HepG2 (cell line): ENCODE measurements around the gene NUDT9. TPM values are rescaled to one million over a fixed set of nuclear protein-coding genes. Genes with fewer than 3 reads are reported as not detected.

Source experiments
- FOSL2 ChIP-seq: sonication (generic); formaldehyde crosslinking; IDR thresholded peaks from 2 replicates; pipeline ENCODE4 v1.4.0; 2020; ENCODE audit warnings: missing genetic modification reagents
- KLF15 ChIP-seq: sonication (generic); formaldehyde crosslinking; IDR thresholded peaks from 2 replicates; pipeline ENCODE4 v1.8.1; 2023; ENCODE audit warnings: borderline replicate concordance, mild to moderate bottlenecking, inconsistent platforms, missing genetic modification reagents, mixed read lengths
- MAFG ChIP-seq: sonication (generic); formaldehyde crosslinking; IDR thresholded peaks from 2 replicates; pipeline ENCODE4 v1.5.1; 2020; ENCODE audit warnings: mild to moderate bottlenecking, missing genetic modification reagents
- MAZ ChIP-seq, 2 experiments: sonication (generic) in 1 of 2; formaldehyde crosslinking in 1 of 2; IDR thresholded peaks; 2 replicates each; pipeline versions ENCODE4 v1.5.0 to v1.6.1; 2012 to 2020; ENCODE audit warnings: low read depth in 2 of 2, mild to moderate bottlenecking in 2 of 2, borderline replicate concordance in 1 of 2, improper control_type of control experiment in 1 of 2, low read length in 1 of 2, missing genetic modification reagents in 1 of 2, moderate library complexity in 1 of 2
- NR3C1 ChIP-seq: sonication (generic); formaldehyde crosslinking; IDR thresholded peaks from 2 replicates; pipeline ENCODE4 v1.4.0; 2020; ENCODE audit warnings: missing genetic modification reagents
- POGZ ChIP-seq: sonication (generic); formaldehyde crosslinking; IDR thresholded peaks from 2 replicates; pipeline ENCODE4 v1.4.0; 2020; ENCODE audit warnings: mild to moderate bottlenecking, missing genetic modification reagents
- PRMT3 ChIP-seq: sonication (generic); formaldehyde crosslinking; IDR thresholded peaks from 2 replicates; pipeline ENCODE4 v1.8.1; 2022; ENCODE audit warnings: low read depth, mild to moderate bottlenecking, moderate library complexity, missing genetic modification reagents, borderline replicate concordance
- RFX5 ChIP-seq: IDR thresholded peaks from 2 replicates; pipeline ENCODE4 v1.6.1; 2011; ENCODE audit warnings: low read depth, low read length, improper control_type of control experiment
- RNF2 ChIP-seq: fragments of 450-650 bp; conservative IDR thresholded peaks from 2 replicates; pipeline ENCODE4 v1.6.1; 2016; ENCODE audit warnings: low read depth
- SIN3A ChIP-seq: IDR thresholded peaks from 2 replicates; pipeline ENCODE4 v1.6.1; 2011; ENCODE audit warnings: low read depth, mild to moderate bottlenecking, control low read depth, low read length, borderline replicate concordance
- SP140L ChIP-seq: sonication (generic); formaldehyde crosslinking; IDR thresholded peaks from 2 replicates; pipeline ENCODE4 v1.4.0; 2020; ENCODE audit warnings: missing genetic modification reagents, borderline replicate concordance
- SRSF1 ChIP-seq: fragments of 200-400 bp; formaldehyde crosslinking; optimal IDR thresholded peaks from 2 replicates; pipeline ENCODE3; 2017; ENCODE audit warnings: mild to moderate bottlenecking, low read depth, low read length, moderate library complexity
- TMF1 ChIP-seq: sonication (generic); formaldehyde crosslinking; IDR thresholded peaks from 2 replicates; pipeline ENCODE4 v1.8.1; 2022; ENCODE audit warnings: low read depth, missing genetic modification reagents
- ZBTB43 ChIP-seq: sonication (generic); formaldehyde crosslinking; conservative IDR thresholded peaks from 2 replicates; pipeline ENCODE4 v1.4.0; 2020; ENCODE audit warnings: missing genetic modification reagents
- ZBTB49 ChIP-seq: sonication (generic); formaldehyde crosslinking; IDR thresholded peaks from 2 replicates; pipeline ENCODE4 v1.4.0; 2020; ENCODE audit warnings: missing genetic modification reagents, borderline replicate concordance
- ZNF431 ChIP-seq: sonication (generic); formaldehyde crosslinking; IDR thresholded peaks from 2 replicates; pipeline ENCODE4 v1.9.0; 2022; ENCODE audit warnings: missing genetic modification reagents, low read depth, mild to moderate bottlenecking, borderline replicate concordance
- ZNF543 ChIP-seq: sonication (generic); formaldehyde crosslinking; IDR thresholded peaks from 2 replicates; pipeline ENCODE4 v1.4.0; 2020; ENCODE audit warnings: mild to moderate bottlenecking, missing genetic modification reagents
- ZNF550 ChIP-seq: sonication (generic); formaldehyde crosslinking; IDR thresholded peaks from 2 replicates; pipeline ENCODE4 v1.4.0; 2020; ENCODE audit warnings: mild to moderate bottlenecking, missing genetic modification reagents, borderline replicate concordance
- ZNF646 ChIP-seq: sonication (generic); formaldehyde crosslinking; IDR thresholded peaks from 2 replicates; pipeline ENCODE4 v1.9.0; 2021; ENCODE audit warnings: mild to moderate bottlenecking, missing genetic modification reagents
- polyA plus RNA-seq, 8 experiments: library from polyadenylated mRNA; depleted of rRNA in 3 of 8; stranded (reverse) in 7 of 8; unstranded in 1 of 8; fragments of >200 nt; fragmentation: Illumina TruSeq in 4 of 8; extraction: Trizol in 4 of 8; gene quantifications; 2 replicates each; pipeline versions ENCODE4 v1.2.1 to v1.2.3, GENCODE V29; 2011 to 2016; ENCODE audit warnings: low read depth in 4 of 8, missing spikeins in 1 of 8, mixed read lengths in 1 of 8; ENCODE audit not compliant: insufficient read depth in 1 of 8
- total RNA-seq, 5 experiments: library from RNA; depleted of rRNA; stranded (reverse); fragments of >200 nt; fragmentation: Illumina TruSeq; extraction: Trizol; gene quantifications; 2 replicates each; pipeline ENCODE4 v1.2.3, GENCODE V29; 2016; ENCODE audit warnings: low read depth in 1 of 5

Gene NUDT9
- total and polyA plus RNA-seq, 2 of the 13 experiments (the other 11 are each of a cell fraction or from before 2014, with no cell fraction given): 10.4 to 12.3 TPM

- TF ChIP-seq MAZ (IDR thresholded peaks at IDR 0.05; ENCODE audit: borderline replicate concordance, low read depth, low read length) (peak; percentile 44; the same call in 1 of the 2 replicates), MAZ (CRISPR knock-in tag; IDR thresholded peaks at IDR 0.05; ENCODE audit: low read depth) (peak; percentile 83; the same call in 1 of the 2 replicates), TMF1 (peak; percentile 72), ZNF646 (no peak), SRSF1 (no peak), MAFG (no peak), ZBTB49 (CRISPR knock-in tag) (no peak), PRMT3 (CRISPR knock-in tag) (no peak), NR3C1 (no peak), KLF15 (CRISPR knock-in tag) (no peak), ZNF550 (no peak), SP140L (no peak), RNF2 (no peak), POGZ (peak; percentile 88), FOSL2 (CRISPR knock-in tag) (peak; percentile 65), ZNF431 (CRISPR knock-in tag) (peak; percentile 69; the same call in 1 of the 2 replicates), SIN3A (peak; percentile 94), ZBTB43 (CRISPR knock-in tag) (peak; percentile 86), ZNF543 (CRISPR knock-in tag) (peak; percentile 71), RFX5 (no peak)
These were observed 31.3 kb upstream of the NUDT9 start, which contains the start of gene HSD17B11 (continued) for GRCh38 chr4:87390891-87391575.
